ENCODE results near the gene HEG1.

Gene HEG1

DNA sequence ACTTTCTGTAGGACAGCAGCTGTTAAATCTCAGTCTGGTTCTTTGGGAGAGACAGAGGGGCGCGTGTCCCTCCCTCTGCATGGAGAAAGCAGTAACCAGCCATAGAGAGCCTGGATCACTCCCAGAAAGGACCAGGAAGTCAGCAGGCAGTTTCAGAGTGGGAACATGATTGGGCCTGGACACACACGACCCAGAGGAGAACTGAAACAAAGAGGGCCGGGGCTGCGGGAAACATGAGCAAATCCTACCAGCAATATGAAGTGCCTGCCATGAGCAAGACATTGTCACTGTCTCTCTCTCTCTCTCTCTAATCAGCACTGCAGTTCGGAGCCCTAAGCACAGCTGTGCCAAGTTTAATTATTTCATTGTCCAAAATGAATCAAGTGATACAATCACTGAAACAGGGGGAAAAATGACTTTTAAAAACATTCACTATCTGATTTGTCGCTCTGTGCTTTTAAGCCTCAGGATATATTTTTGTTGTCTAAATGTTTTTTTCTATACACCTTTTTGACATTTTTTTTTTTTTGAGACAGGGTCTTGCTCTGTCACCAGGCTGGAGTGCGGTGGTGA, 138.9 kb downstream of the HEG1 start:
- no peak for DNase-seq (ENCODE audit: low read depth in 2 of 2, low spot score in 1 of 2)

All from stimulated activated CD8-positive, alpha-beta memory T cell treated with anti-CD3 and anti-CD28 coated beads, Interleukin-4, amount 100 ng/mL, for 4 hours (primary cell).